ENCODE measurements around the gene SULT1A3.
"Not testable (repeated sequence)": the region's sequence is repeated elsewhere in the genome, so short reads cannot be mapped to it uniquely, and the experiment has no call there.

- TF ChIP-seq, protein P1, sequence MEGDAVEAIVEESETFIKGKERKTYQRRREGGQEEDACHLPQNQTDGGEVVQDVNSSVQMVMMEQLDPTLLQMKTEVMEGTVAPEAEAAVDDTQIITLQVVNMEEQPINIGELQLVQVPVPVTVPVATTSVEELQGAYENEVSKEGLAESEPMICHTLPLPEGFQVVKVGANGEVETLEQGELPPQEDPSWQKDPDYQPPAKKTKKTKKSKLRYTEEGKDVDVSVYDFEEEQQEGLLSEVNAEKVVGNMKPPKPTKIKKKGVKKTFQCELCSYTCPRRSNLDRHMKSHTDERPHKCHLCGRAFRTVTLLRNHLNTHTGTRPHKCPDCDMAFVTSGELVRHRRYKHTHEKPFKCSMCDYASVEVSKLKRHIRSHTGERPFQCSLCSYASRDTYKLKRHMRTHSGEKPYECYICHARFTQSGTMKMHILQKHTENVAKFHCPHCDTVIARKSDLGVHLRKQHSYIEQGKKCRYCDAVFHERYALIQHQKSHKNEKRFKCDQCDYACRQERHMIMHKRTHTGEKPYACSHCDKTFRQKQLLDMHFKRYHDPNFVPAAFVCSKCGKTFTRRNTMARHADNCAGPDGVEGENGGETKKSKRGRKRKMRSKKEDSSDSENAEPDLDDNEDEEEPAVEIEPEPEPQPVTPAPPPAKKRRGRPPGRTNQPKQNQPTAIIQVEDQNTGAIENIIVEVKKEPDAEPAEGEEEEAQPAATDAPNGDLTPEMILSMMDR (IDR thresholded peaks at IDR 0.05), result not testable (repeated sequence)
- TF ChIP-seq NPAS2 (CRISPR knock-in tag; IDR thresholded peaks at IDR 0.05; ENCODE audit: borderline replicate concordance); KDM5A (IDR thresholded peaks at IDR 0.05); RFX5 (IDR thresholded peaks at IDR 0.05); REST (IDR thresholded peaks at IDR 0.05); CEBPB (IDR thresholded peaks at IDR 0.05); FOSL2 (IDR thresholded peaks at IDR 0.05); FOSL2 (CRISPR knock-in tag; IDR thresholded peaks at IDR 0.05): not testable (repeated sequence)
Measured at GRCh38 chr16:30193615-30194014, 5.4 kb upstream of the SULT1A3 start, which contains the start of the genes BOLA2B and SLX1A.

Measured in A549 (cell line).